ENCODE results near the gene CTSH.

GRCh38 chr15:78993931-78994530, 49.2 kb upstream of the CTSH start:
- TF ChIP-seq TAF1 (IDR thresholded peaks at IDR 0.05; ENCODE audit: borderline replicate concordance, low read depth, low read length) (no peak), POLR2A (IDR thresholded peaks at IDR 0.05; ENCODE audit: low read depth, low read length) (no peak)
